B cell (primary cell): ENCODE results near the gene PCDHA2. TPM values are rescaled to one million over a fixed set of nuclear protein-coding genes. Genes with fewer than 3 reads are reported as not detected.
"Not testable (repeated sequence)": the region's sequence is repeated elsewhere in the genome, so short reads cannot be mapped to it uniquely, and the experiment has no call there.

Source experiments
- ATAC-seq: fragments of 200-7000 bp; cut with Tn5 transposase; one replicate; pipeline ENCODE4 v1.10.0; 2021; ENCODE audit warnings: low read depth, mild to moderate bottlenecking, moderate number of reproducible peaks, moderate library complexity
- CTCF ChIA-PET: fragments of 350-600 bp; sonication (Branson Sonifier 250); formaldehyde crosslinking; loops from one replicate; lab custom pipeline; 2021; ENCODE audit warnings: antibody characterized with exemption, inconsistent platforms; lab: Charles Lee
- POLR2A ChIA-PET: fragments of 350-600 bp; sonication (Branson Sonifier 250); formaldehyde crosslinking; loops from one replicate; lab custom pipeline; 2021; ENCODE audit warnings: antibody characterized with exemption; lab: Charles Lee
- DNase-seq: peaks from one replicate; pipeline ENCODE4 v3.0.0; 2013
- H2AFZ ChIP-seq: 2 replicates; pipeline ENCODE4 v1.6.1; 2012; ENCODE audit warnings: mild to moderate bottlenecking, low read depth, low read length; ENCODE audit not compliant: insufficient read depth, poor library complexity, severe bottlenecking
- H3K27ac ChIP-seq, 2 donors: 1 replicate in 1 of 2; 2 replicates in 1 of 2; pipeline ENCODE4 v1.5.1; 2012 to 2013; ENCODE audit warnings: low read length in 2 of 2, mild to moderate bottlenecking in 2 of 2, moderate library complexity in 1 of 2
- H3K27me3 ChIP-seq, 4 experiments: fragments of 200-600 bp in 1 of 4; sonication (generic) in 1 of 4; replicated peaks in 1 of 4; 1 replicate in 2 of 4; 2 replicates in 2 of 4; pipeline versions ENCODE4 v1.6.1 to v1.7.0; 2013 to 2016; ENCODE audit warnings: low read length in 3 of 4, mild to moderate bottlenecking in 2 of 4, mixed read lengths in 1 of 4, moderate library complexity in 1 of 4; ENCODE audit not compliant: insufficient read depth in 4 of 4, control insufficient read depth in 3 of 4; ENCODE audit errors: control extremely low read depth in 1 of 4
- H3K36me3 ChIP-seq, 2 experiments: replicated peaks in 1 of 2; 1 replicate in 1 of 2; 2 replicates in 1 of 2; pipeline versions ENCODE4 v1.6.1 to v1.7.1; 2013; ENCODE audit warnings: low read length in 1 of 2; ENCODE audit not compliant: insufficient read depth in 2 of 2, control insufficient read depth in 1 of 2; ENCODE audit errors: control extremely low read depth in 1 of 2, extremely low read depth in 1 of 2
- H3K4me1 ChIP-seq, 2 donors: fragments of 200-600 bp in 1 of 2; sonication (generic) in 1 of 2; 1 replicate in 1 of 2; 2 replicates in 1 of 2; pipeline versions ENCODE4 v1.5.1 to v1.6.1; 2013 to 2017; ENCODE audit warnings: low read length in 2 of 2; ENCODE audit not compliant: control insufficient read depth in 2 of 2, insufficient read depth in 2 of 2
- H3K4me2 ChIP-seq: replicated peaks from 2 replicates; pipeline ENCODE3; 2012; ENCODE audit warnings: mild to moderate bottlenecking, low read depth, low read length; ENCODE audit not compliant: poor library complexity, severe bottlenecking
- H3K4me3 ChIP-seq, 5 experiments: fragments of 200-600 bp in 1 of 5; sonication (generic) in 1 of 5; 1 replicate in 3 of 5; 2 replicates in 2 of 5; pipeline versions ENCODE4 v1.5.1 to v1.7.0; 2011 to 2016; ENCODE audit warnings: low read length in 4 of 5, mild to moderate bottlenecking in 4 of 5, low read depth in 2 of 5, control low read depth in 1 of 5, moderate library complexity in 1 of 5; ENCODE audit not compliant: insufficient read depth in 1 of 5; ENCODE audit errors: control extremely low read depth in 1 of 5, extremely low read depth in 1 of 5
- H3K79me2 ChIP-seq: fragments of 200-600 bp; sonication (generic); one replicate; pipeline ENCODE4 v1.6.0; 2016; ENCODE audit warnings: low read length; ENCODE audit not compliant: control insufficient read depth, insufficient read depth
- H3K9ac ChIP-seq: fragments of 200-600 bp; sonication (generic); 2 replicates; pipeline ENCODE4 v1.6.1; 2017; ENCODE audit warnings: mild to moderate bottlenecking, low read length, moderate library complexity
- H3K9me3 ChIP-seq, 3 donors: one replicate each; pipeline versions ENCODE4 v1.6.1 to v1.7.1; 2013; ENCODE audit warnings: low read length in 2 of 3; ENCODE audit not compliant: control insufficient read depth in 2 of 3, insufficient read depth in 1 of 3; ENCODE audit errors: control extremely low read depth in 1 of 3
- H4K20me1 ChIP-seq: 2 replicates; pipeline ENCODE4 v1.6.0; 2012; ENCODE audit warnings: mild to moderate bottlenecking, low read length; ENCODE audit not compliant: insufficient read depth, control insufficient read depth, poor library complexity, severe bottlenecking
- H3K27ac Mint-ChIP-seq: one replicate; pipeline ENCODE4 v1.8.0; 2021; ENCODE audit warnings: mixed read lengths
- H3K27me3 Mint-ChIP-seq: one replicate; pipeline ENCODE4 v1.8.0; 2021; ENCODE audit warnings: mixed read lengths
- H3K4me1 Mint-ChIP-seq: one replicate; pipeline ENCODE4 v1.8.0; 2021; ENCODE audit warnings: mixed read lengths
- H3K4me3 Mint-ChIP-seq: one replicate; pipeline ENCODE4 v1.8.0; 2021; ENCODE audit warnings: mixed read lengths
- H3K9me3 Mint-ChIP-seq: one replicate; pipeline ENCODE4 v1.8.0; 2022; ENCODE audit warnings: mixed read lengths; ENCODE audit not compliant: insufficient read depth
- EZH2 ChIP-seq: IDR thresholded peaks from 2 replicates; pipeline ENCODE4 v1.6.1; 2012; ENCODE audit warnings: borderline replicate concordance, low read depth, mild to moderate bottlenecking, moderate library complexity, low read length; ENCODE audit not compliant: insufficient read depth, poor library complexity, severe bottlenecking
- WGBS: methylation state at CpG from one replicate; pipeline ENCODE4 v1.1.5; 2013; ENCODE audit warnings: missing lambda C conversion rate; ENCODE audit not compliant: insufficient coverage; 5-methylcytosine and 5-hydroxymethylcytosine counted together
- intact Hi-C: fragments of 100-400 bp; cut with micrococcal nuclease; formaldehyde crosslinking; loops from one replicate; pipeline ENCODE4 v1.10.0; 2022
- polyA plus RNA-seq: library from polyadenylated mRNA; depleted of rRNA; stranded (reverse); fragments of >200 nt; gene quantifications from 2 replicates; pipeline ENCODE4 v1.2.3, GENCODE V29; 2012
- total RNA-seq, 2 donors: library from RNA; stranded (reverse); fragments of 120-200 nt in 1 of 2; gene quantifications; 1 replicate in 1 of 2; 2 replicates in 1 of 2; pipeline versions ENCODE4 v1.2.3 to v1.2.4, GENCODE V29; 2013 to 2022
- TF ChIP-seq, protein P1 (sequence below): fragments of 200-600 bp; IDR thresholded peaks from one replicate; pipeline ENCODE4 v1.8.0; 2022; ENCODE audit warnings: antibody characterized with exemption, mild to moderate bottlenecking

Gene PCDHA2
- total and polyA plus RNA-seq, 2 donors (not counting 1 experiment from before 2014, with no cell fraction given), result not detected

DNA sequence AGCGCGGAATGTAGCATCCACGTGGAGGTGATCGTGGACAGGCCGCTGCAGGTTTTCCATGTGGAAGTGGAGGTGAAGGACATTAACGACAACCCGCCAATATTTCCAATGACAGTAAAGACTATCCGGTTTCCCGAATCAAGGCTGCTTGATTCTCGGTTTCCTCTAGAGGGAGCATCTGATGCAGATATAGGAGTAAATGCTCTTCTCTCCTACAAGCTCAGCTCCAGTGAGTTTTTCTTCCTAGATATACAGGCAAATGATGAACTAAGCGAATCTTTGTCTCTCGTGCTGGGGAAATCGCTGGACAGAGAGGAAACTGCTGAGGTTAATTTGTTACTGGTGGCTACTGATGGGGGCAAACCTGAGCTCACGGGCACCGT, 598 bp downstream of the PCDHA2 start:
- peaks cover 6 to 31% (median 28%) of the 10 kb centered on the region in 3 donors for H3K9me3 ChIP-seq
- peaks cover 0 to 26% (median 10%) of the 10 kb centered on the region in 4 experiments for H3K27me3 ChIP-seq
- TF ChIP-seq EZH2, result no peak
- TF ChIP-seq, protein P1, sequence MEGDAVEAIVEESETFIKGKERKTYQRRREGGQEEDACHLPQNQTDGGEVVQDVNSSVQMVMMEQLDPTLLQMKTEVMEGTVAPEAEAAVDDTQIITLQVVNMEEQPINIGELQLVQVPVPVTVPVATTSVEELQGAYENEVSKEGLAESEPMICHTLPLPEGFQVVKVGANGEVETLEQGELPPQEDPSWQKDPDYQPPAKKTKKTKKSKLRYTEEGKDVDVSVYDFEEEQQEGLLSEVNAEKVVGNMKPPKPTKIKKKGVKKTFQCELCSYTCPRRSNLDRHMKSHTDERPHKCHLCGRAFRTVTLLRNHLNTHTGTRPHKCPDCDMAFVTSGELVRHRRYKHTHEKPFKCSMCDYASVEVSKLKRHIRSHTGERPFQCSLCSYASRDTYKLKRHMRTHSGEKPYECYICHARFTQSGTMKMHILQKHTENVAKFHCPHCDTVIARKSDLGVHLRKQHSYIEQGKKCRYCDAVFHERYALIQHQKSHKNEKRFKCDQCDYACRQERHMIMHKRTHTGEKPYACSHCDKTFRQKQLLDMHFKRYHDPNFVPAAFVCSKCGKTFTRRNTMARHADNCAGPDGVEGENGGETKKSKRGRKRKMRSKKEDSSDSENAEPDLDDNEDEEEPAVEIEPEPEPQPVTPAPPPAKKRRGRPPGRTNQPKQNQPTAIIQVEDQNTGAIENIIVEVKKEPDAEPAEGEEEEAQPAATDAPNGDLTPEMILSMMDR, result no peak
- no peaks in the 10 kb centered on the region for H3K36me3 ChIP-seq
- H3K27ac ChIP-seq, result no peak overlapping the region
- H3K4me3 Mint-ChIP-seq, result no peak overlapping the region
- H3K27me3 Mint-ChIP-seq, result peaks cover 24% of the 10 kb centered on the region
- intact Hi-C loops, result no loop called here
- peaks cover 12% of the 10 kb centered on the region for H3K9me3 Mint-ChIP-seq
- WGBS, result 43% methylated on average over 9 of the region's 15 CpGs
- no peaks in the 10 kb centered on the region for H3K4me1 ChIP-seq
- no peak for DNase-seq
- H3K9ac ChIP-seq, result no peak overlapping the region
- no peak overlapping the region for H3K27ac Mint-ChIP-seq
- H3K4me1 Mint-ChIP-seq, result no peaks in the 10 kb centered on the region
- no peaks in the 10 kb centered on the region for H3K79me2 ChIP-seq
- H3K4me3 ChIP-seq, result no peak overlapping the region
- no peaks in the 10 kb centered on the region for H4K20me1 ChIP-seq
- POLR2A ChIA-PET, result no interaction called here
- no peak overlapping the region for H2AFZ ChIP-seq
- no peak overlapping the region for H3K4me2 ChIP-seq
- no peak for ATAC-seq
- CTCF ChIA-PET, result no interaction called here

DNA sequence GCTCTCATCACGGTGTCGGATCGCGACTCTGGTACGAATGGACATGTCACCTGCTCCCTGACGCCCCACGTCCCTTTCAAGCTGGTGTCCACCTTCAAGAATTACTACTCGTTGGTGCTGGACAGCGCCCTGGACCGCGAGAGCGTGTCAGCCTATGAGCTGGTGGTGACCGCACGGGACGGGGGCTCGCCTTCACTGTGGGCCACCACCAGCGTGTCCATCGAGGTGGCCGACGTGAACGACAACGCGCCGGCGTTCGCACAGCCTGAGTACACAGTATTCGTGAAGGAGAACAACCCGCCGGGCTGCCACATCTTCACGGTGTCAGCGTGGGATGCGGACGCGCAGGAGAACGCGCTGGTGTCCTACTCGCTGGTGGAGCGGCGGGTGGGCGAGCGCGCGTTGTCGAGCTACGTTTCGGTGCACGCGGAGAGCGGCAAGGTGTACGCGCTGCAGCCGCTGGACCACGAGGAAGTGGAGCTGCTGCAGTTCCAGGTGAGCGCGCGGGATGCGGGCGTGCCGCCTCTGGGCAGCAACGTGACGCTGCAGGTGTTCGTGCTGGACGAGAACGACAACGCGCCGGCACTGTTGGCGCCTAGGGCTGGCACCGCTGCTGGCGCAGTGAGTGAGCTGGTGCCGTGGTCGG, 1.5 kb downstream of the PCDHA2 start:
- POLR2A ChIA-PET, H3K4me1 Mint-ChIP-seq, H2AFZ ChIP-seq, H3K36me3 ChIP-seq, H3K27ac ChIP-seq, ATAC-seq, H3K4me3 ChIP-seq, H3K4me1 ChIP-seq, H3K4me3 Mint-ChIP-seq, H3K27ac Mint-ChIP-seq, H4K20me1 ChIP-seq, intact Hi-C loops, H3K79me2 ChIP-seq, DNase-seq, H3K9ac ChIP-seq, H3K4me2 ChIP-seq, CTCF ChIA-PET: not testable (repeated sequence)
- Histone ChIP-seq H3K9me3 (peaks cover 4 to 35% (median 31%) of the 10 kb centered on the region in 3 donors), H3K27me3 (peaks cover 0 to 26% (median 14%) of the 10 kb centered on the region in 4 experiments)
- Mint-ChIP-seq H3K27me3 (peaks cover 22% of the 10 kb centered on the region), H3K9me3 (peaks cover 12% of the 10 kb centered on the region)
- WGBS, result 70% methylated on average over 72 of the region's 72 CpGs
